Cardiac fibroblast (primary cell): Measurements from ENCODE around the gene NMT1.

Experiments
- DNase-seq, 2 donors: peaks; one replicate each; pipeline versions ENCODE4 v3.0.0 to v3.0.0-alpha.2; 2010; ENCODE audit warnings: low read depth in 2 of 2
- H3K4me3 ChIP-seq, 2 donors: replicated peaks in 1 of 2; 1 replicate in 1 of 2; 2 replicates in 1 of 2; pipeline ENCODE4 v1.5.1; 2011; ENCODE audit warnings: low read depth in 2 of 2, low read length in 2 of 2, mild to moderate bottlenecking in 2 of 2, moderate library complexity in 1 of 2
- CTCF ChIP-seq: IDR thresholded peaks from one replicate; pipeline ENCODE4 v1.5.1; 2011; ENCODE audit warnings: low read depth, mild to moderate bottlenecking, low read length, inconsistent platforms

The NMT1 gene

GRCh38 chr17:45077643-45078042 lies 16.5 kb downstream of the NMT1 start:
- H3K4me3 ChIP-seq = no peak overlapping the region
- no peak for TF ChIP-seq CTCF
- DNase-seq = no peak

DNA sequence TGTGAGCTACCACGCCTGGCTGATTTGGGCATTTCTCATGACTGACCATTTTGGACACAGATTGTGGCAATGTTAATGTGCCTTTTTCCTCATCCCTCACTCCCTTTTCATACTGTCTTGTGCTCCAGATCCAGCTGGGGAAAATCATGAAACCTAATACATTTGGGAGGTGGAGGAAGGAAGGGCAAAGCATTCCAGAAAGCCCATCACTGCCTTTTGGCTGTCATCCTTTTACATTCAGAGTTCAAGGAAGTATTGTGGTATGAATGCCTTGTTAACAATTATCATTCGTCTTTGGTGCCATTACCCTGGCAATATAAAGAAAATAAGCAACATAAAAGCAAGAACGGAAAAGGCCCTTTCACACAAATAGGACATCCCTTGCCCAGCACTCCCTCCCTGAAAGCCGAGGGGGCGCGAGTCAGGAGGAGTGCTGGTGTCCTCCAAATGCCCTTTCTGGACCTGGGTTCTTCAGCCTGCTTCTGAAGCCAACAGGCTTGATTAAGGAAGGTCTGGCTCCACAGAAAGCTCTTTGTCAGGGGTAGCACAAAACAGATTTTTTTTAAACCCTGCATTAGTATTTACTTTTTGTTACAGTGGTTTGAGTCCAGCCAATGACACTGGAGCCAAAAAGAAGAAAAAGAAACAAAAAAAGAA lies 20.1 kb downstream of the NMT1 start:
- no peak overlapping the region for H3K4me3 ChIP-seq
- no peak for TF ChIP-seq CTCF
- DNase-seq = peak in 1 of 2 donors; percentile 37

DNA sequence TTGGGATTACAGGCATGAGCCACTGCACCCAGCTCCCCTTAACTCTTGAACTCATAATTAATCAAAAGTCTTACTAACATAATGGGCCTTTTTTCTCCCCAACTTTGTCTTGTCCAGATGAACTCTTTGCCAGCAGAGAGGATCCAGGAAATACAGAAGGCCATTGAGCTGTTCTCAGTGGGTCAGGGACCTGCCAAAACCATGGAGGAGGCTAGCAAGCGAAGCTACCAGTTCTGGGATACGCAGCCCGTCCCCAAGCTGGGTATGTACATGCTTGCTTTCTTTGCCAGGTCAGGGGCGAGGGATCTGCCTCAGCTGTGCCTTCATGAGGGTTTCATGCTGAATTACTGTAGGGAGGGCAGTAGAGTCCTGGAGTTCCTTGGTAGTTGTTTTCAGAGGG lies 25.3 kb downstream of the NMT1 start:
- no peak for DNase-seq
- H3K4me3 ChIP-seq = no peak overlapping the region
- TF ChIP-seq CTCF = no peak

DNA sequence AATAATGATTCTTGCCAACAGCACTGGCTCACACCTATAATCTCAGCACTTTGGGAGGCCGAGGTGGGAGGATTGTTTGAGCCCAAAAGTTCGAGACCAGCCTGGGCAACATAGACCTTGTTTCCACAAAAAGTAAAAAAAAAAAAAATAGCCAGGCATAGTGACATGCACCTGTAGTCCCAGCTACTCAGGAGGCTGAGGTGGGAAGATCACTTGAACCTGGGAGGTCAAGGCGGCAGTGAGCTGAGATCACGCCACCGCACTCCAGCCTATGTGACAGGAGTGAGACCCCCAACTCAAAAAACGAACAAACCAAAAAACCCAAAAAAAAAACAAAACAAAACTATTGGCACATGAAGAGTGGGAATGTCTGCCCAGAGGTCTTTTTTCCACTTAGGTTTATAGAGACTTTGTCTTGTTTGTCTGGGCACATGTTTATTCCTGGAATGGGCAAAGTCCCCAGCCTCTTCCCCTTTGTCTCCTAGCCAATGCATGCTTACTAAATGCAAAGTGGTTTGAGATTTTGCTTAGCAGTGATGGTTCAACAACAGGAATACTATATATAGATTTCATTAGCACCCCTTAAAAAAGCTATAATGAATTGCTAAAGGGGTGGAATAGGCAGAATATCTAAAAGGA lies 25.9 kb downstream of the NMT1 start:
- no peak for DNase-seq
- no peak for TF ChIP-seq CTCF
- H3K4me3 ChIP-seq = no peak overlapping the region

DNA sequence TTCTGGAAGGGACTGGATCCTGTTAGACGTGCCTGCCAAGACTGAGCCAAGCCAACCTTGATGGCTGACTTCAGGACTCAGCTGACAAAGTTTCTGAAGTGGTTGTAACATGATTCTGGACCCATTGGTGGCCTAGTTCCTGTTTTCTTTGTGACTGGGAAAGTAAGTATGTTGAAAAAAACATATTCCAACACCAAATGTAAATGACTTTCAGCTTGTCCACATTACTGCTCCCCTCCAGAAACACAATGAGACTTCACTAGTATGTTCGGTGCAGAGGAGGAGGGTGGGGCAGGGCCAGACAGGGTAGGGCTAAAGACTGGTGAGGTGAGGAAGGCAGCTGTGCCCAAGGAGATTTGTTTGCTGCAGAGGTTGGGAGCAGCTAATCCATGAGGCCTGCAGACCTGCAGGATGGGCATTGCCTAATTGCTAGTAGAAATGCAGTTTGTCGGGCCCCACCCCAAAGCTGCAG lies 26.4 kb downstream of the NMT1 start:
- DNase-seq = peak in 1 of 2 donors; percentile 50
- no peak for TF ChIP-seq CTCF
- no peak overlapping the region for H3K4me3 ChIP-seq

DNA sequence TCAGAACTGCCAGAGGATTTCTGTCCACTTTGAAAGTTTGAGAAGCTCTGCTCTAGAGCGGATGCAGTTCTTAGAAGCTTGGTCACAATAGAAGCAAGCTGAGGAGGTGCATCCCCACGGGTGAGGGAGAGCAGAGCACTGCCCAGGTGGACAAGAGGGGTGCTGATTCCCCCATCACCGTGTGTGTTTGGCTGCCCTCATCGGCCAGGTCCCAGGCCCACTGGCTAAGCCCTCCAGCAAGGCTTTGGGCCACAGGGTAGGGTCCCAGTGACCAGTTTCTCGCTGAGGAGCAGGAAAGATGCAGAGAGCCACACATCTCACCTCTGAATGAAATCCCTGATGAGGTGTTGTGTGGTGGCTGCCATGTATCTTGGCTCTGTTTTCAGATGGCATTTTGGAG lies 26.9 kb downstream of the NMT1 start:
- TF ChIP-seq CTCF = no peak
- H3K4me3 ChIP-seq = no peak overlapping the region
- DNase-seq = no peak
